GM23248 (cell line): ENCODE results near the gene ANOS1. TPM values are rescaled to one million over a fixed set of nuclear protein-coding genes. Genes with fewer than 3 reads are reported as not detected.

ENCODE experiments used
- DNase-seq: peaks from one replicate; pipeline ENCODE4 v3.0.0-alpha.2; 2015
- H2AFZ ChIP-seq: fragments of 200-600 bp; sonication (generic); 2 replicates; pipeline ENCODE4 v1.6.1; 2016; ENCODE audit warnings: antibody characterized with exemption
- H3F3A ChIP-seq: fragments of 200-600 bp; sonication (generic); 2 replicates; pipeline ENCODE4 v1.6.1; 2016; ENCODE audit warnings: mild to moderate bottlenecking, antibody characterized with exemption, mixed run types; ENCODE audit not compliant: insufficient read depth
- H3K27ac ChIP-seq: fragments of 200-600 bp; sonication (generic); 2 replicates; pipeline ENCODE4 v1.5.1; 2016; ENCODE audit warnings: mild to moderate bottlenecking
- H3K27me3 ChIP-seq: fragments of 200-600 bp; sonication (generic); replicated peaks from 2 replicates; pipeline ENCODE4 v1.6.1; 2016; ENCODE audit warnings: mild to moderate bottlenecking; ENCODE audit not compliant: insufficient read depth
- H3K36me3 ChIP-seq: fragments of 200-600 bp; sonication (generic); 2 replicates; pipeline ENCODE4 v1.6.1; 2016; ENCODE audit warnings: low read depth, mild to moderate bottlenecking
- H3K4me1 ChIP-seq: fragments of 200-600 bp; sonication (generic); 2 replicates; pipeline ENCODE4 v1.6.1; 2016; ENCODE audit warnings: mild to moderate bottlenecking; ENCODE audit not compliant: insufficient read depth
- H3K4me2 ChIP-seq: fragments of 200-600 bp; sonication (generic); one replicate; pipeline ENCODE4 v1.6.1; 2016; ENCODE audit warnings: mild to moderate bottlenecking; ENCODE audit not compliant: unreplicated experiment
- H3K4me3 ChIP-seq: fragments of 200-600 bp; sonication (generic); 2 replicates; pipeline ENCODE4 v1.5.1; 2016; ENCODE audit warnings: mild to moderate bottlenecking
- H3K79me2 ChIP-seq: fragments of 200-600 bp; sonication (generic); 2 replicates; pipeline ENCODE4 v1.6.1; 2016; ENCODE audit warnings: mild to moderate bottlenecking; ENCODE audit not compliant: insufficient read depth
- H3K9ac ChIP-seq: fragments of 200-600 bp; sonication (generic); 2 replicates; pipeline ENCODE4 v1.6.1; 2016; ENCODE audit warnings: mild to moderate bottlenecking
- H3K9me2 ChIP-seq: fragments of 200-600 bp; sonication (generic); 2 replicates; pipeline ENCODE4 v1.6.1; 2016; ENCODE audit warnings: mixed run types, mild to moderate bottlenecking, moderate library complexity; ENCODE audit not compliant: insufficient read depth
- H3K9me3 ChIP-seq: fragments of 200-600 bp; sonication (generic); one replicate; pipeline ENCODE4 v1.6.1; 2017; ENCODE audit warnings: low read depth
- H4K20me1 ChIP-seq: fragments of 200-600 bp; sonication (generic); 2 replicates; pipeline ENCODE4 v1.6.0; 2016; ENCODE audit not compliant: insufficient read depth
- EZH2 ChIP-seq: fragments of 200-600 bp; sonication (generic); IDR thresholded peaks from 2 replicates; pipeline ENCODE4 v1.6.1; 2018; ENCODE audit warnings: antibody characterized with exemption, mild to moderate bottlenecking; ENCODE audit not compliant: insufficient read depth, poor library complexity, severe bottlenecking
- EZH2phosphoT487 ChIP-seq: fragments of 200-600 bp; sonication (generic); IDR thresholded peaks from 2 replicates; pipeline ENCODE4 v1.6.1; 2018; ENCODE audit warnings: antibody characterized with exemption, moderate library complexity, mild to moderate bottlenecking, low read depth; ENCODE audit not compliant: insufficient read depth
- WGBS, 2 experiments: methylation state at CpG; one replicate each; pipeline ENCODE4 v1.1.6; 2015 to 2017; ENCODE audit warnings: low lambda C conversion rate in 2 of 2, low coverage in 1 of 2; ENCODE audit errors: missing lambda C conversion rate in 2 of 2; 5-methylcytosine and 5-hydroxymethylcytosine counted together
- in situ Hi-C: fragments of 300-500 bp; cut with MboI; formaldehyde crosslinking; loops from 2 replicates; pipeline ENCODE4 v1.15.0; 2020
- polyA plus RNA-seq: library from polyadenylated mRNA; unstranded; fragments of >200 nt; fragmentation: Nextera tagmentation; extraction: Ambion mirVana; gene quantifications from 2 replicates; pipeline ENCODE4 v1.2.1, GENCODE V29; 2016
- total RNA-seq: library from RNA; depleted of rRNA; stranded (reverse); fragments of >200 nt; shearing (Covaris generic); gene quantifications from 2 replicates; pipeline ENCODE4 v1.2.3, GENCODE V29; 2014

Gene ANOS1
- total and polyA plus RNA-seq, 2 experiments from 2014 or later: not detected

DNA sequence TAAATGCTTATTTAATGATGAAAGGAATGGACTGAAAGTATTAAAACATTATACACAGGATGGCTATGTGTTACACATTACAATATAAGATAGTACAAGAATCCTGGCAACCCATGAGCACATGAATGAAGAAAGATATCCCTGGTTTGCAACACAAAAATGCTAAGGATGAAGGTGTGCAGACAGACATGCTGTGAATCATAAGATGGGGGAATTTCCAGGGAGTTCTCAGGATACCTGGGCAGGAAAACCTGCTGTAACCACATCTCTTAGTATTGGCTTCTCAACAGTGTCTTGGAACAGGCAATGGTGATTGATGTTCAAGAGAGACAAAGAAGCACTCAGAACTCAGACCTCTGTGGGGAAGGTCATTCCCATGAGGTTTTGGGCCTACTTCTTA, 23.9 kb upstream of the ANOS1 start:
- in situ Hi-C loops: no loop called here
- H3K9ac ChIP-seq: no peak overlapping the region
- H3K9me2 ChIP-seq: no peaks in the 10 kb centered on the region
- no peak overlapping the region for H2AFZ ChIP-seq
- H3K36me3 ChIP-seq: no peaks in the 10 kb centered on the region
- peaks cover 23% of the 10 kb centered on the region for H3K4me1 ChIP-seq
- H3F3A ChIP-seq: peaks cover 10% of the 10 kb centered on the region
- no peaks in the 10 kb centered on the region for H4K20me1 ChIP-seq
- H3K27me3 ChIP-seq: no peaks in the 10 kb centered on the region
- no peaks in the 10 kb centered on the region for H3K9me3 ChIP-seq
- no peak for DNase-seq
- H3K27ac ChIP-seq: no peak overlapping the region
- no peak overlapping the region for H3K4me3 ChIP-seq
- H3K4me2 ChIP-seq: no peak overlapping the region
- no peaks in the 10 kb centered on the region for H3K79me2 ChIP-seq
- no peak for TF ChIP-seq EZH2
- no peak for TF ChIP-seq EZH2phosphoT487

- Histone ChIP-seq H4K20me1 (no peaks in the 10 kb centered on the region), H3K9me3 (no peaks in the 10 kb centered on the region), H3K4me3 (no peak overlapping the region), H3K9me2 (no peaks in the 10 kb centered on the region), H3K79me2 (no peaks in the 10 kb centered on the region), H3K4me1 (peaks cover 23% of the 10 kb centered on the region), H2AFZ (no peak overlapping the region), H3K27me3 (no peaks in the 10 kb centered on the region), H3F3A (peaks cover 10% of the 10 kb centered on the region), H3K27ac (no peak overlapping the region), H3K36me3 (no peaks in the 10 kb centered on the region), H3K9ac (no peak overlapping the region), H3K4me2 (no peak overlapping the region)
- TF ChIP-seq EZH2: no peak
- WGBS, 2 experiments: 97 to 100% methylated on average over 4 of the region's 4 CpGs
- in situ Hi-C loops: no loop called here
- DNase-seq: no peak
These were observed 23.2 kb upstream of the ANOS1 start for GRCh38 chrX:8755116-8755515.

DNA sequence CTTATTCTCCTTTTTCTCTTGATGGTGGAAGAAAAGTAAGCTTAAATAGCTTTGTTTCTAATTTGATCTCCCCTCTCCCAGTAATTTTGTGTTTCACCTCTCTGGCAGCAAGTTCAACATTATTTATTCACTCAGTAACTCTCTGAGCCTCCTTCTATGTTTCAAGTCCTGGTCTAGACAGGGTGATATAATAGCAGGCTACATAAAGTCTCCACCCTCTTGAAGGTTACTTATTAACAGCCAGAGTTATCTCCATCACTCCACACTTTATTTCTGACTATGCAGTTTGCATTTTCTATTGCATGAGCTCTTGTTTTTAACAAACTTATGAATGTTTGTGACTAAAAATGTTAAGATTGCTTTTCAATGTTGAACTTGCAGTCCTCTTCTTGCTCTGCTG, 17.8 kb upstream of the ANOS1 start:
- Histone ChIP-seq H3K9me2 (no peaks in the 10 kb centered on the region), H3K27me3 (no peaks in the 10 kb centered on the region), H3K4me1 (no peaks in the 10 kb centered on the region), H3K9me3 (no peaks in the 10 kb centered on the region), H3K79me2 (no peaks in the 10 kb centered on the region), H3K4me2 (no peak overlapping the region), H3F3A (no peaks in the 10 kb centered on the region), H4K20me1 (no peaks in the 10 kb centered on the region), H3K4me3 (no peak overlapping the region), H3K9ac (no peak overlapping the region), H2AFZ (no peak overlapping the region), H3K27ac (no peak overlapping the region), H3K36me3 (no peaks in the 10 kb centered on the region)
- DNase-seq: no peak
- TF ChIP-seq EZH2phosphoT487 (no peak), EZH2 (no peak)
- in situ Hi-C loops: loop anchor here (10.0 to 25.0 kb wide), 2 partner anchors 65 to 762 kb away; no protein-coding TSS in a partner anchor

- in situ Hi-C loops: loop anchor here (10.0 to 25.0 kb wide), 2 partner anchors 66 to 762 kb away; no protein-coding TSS in a partner anchor
- 0 to 4% methylated on average over 6 of the region's 6 CpGs for WGBS, 2 experiments
- peak; percentile 43 for DNase-seq
These were observed 16.9 kb upstream of the ANOS1 start for GRCh38 chrX:8748855-8749254.

GRCh38 chrX:8743126-8743732, 11.3 kb upstream of the ANOS1 start:
- Histone ChIP-seq H4K20me1 (no peaks in the 10 kb centered on the region), H3K27me3 (no peaks in the 10 kb centered on the region), H3K9ac (no peak overlapping the region), H3K9me3 (no peaks in the 10 kb centered on the region), H3K4me1 (no peaks in the 10 kb centered on the region), H3F3A (no peaks in the 10 kb centered on the region), H3K79me2 (no peaks in the 10 kb centered on the region), H3K4me3 (no peak overlapping the region), H3K36me3 (no peaks in the 10 kb centered on the region), H3K9me2 (no peaks in the 10 kb centered on the region), H3K27ac (no peak overlapping the region), H3K4me2 (no peak overlapping the region), H2AFZ (no peak overlapping the region)
- DNase-seq: peak; percentile 46
- no peak for TF ChIP-seq EZH2phosphoT487
- TF ChIP-seq EZH2: no peak
- in situ Hi-C loops: loop anchor here (10.0 to 25.0 kb wide), 2 partner anchors 72 to 756 kb away; no protein-coding TSS in a partner anchor
- 55 to 62% methylated on average over 11 of the region's 11 CpGs for WGBS, 2 experiments

More at GRCh38 chrX:8748855-8749254, 16.9 kb upstream of the ANOS1 start:
- no peak overlapping the region for H3K4me3 ChIP-seq
- no peaks in the 10 kb centered on the region for H3K79me2 ChIP-seq
- H3K4me1 ChIP-seq: no peaks in the 10 kb centered on the region
- H3K4me2 ChIP-seq: no peak overlapping the region
- no peak overlapping the region for H2AFZ ChIP-seq
- no peaks in the 10 kb centered on the region for H3K36me3 ChIP-seq
- TF ChIP-seq EZH2phosphoT487 (no peak), EZH2 (no peak)
- H4K20me1 ChIP-seq: no peaks in the 10 kb centered on the region
- H3K9me2 ChIP-seq: no peaks in the 10 kb centered on the region
- no peaks in the 10 kb centered on the region for H3K9me3 ChIP-seq
- H3K27ac ChIP-seq: no peak overlapping the region
- no peaks in the 10 kb centered on the region for H3F3A ChIP-seq
- no peaks in the 10 kb centered on the region for H3K27me3 ChIP-seq
- H3K9ac ChIP-seq: no peak overlapping the region
